ENCODE data around the gene FOXC2. TPM values are rescaled to one million over a fixed set of nuclear protein-coding genes. Genes with fewer than 3 reads are reported as not detected.

FOXC2 gene
- total and polyA plus RNA-seq, 2 experiments from 2014 or later, result 1.2 to 2.5 TPM

GRCh38 chr16:86580791-86581170, 14.2 kb downstream of the FOXC2 start:
- H3K27ac ChIP-seq, result peak overlapping the region; percentile 86
- peak overlapping the region; percentile 99 for H3K4me2 ChIP-seq (ENCODE audit: unreplicated experiment)
- no peaks in the 10 kb centered on the region for H4K20me1 ChIP-seq (ENCODE audit: insufficient read depth)
- peak overlapping the region; percentile 81 for H3K4me3 ChIP-seq
- no peaks in the 10 kb centered on the region for H3K27me3 ChIP-seq (replicated peaks; ENCODE audit: insufficient read depth)
- no peak for DNase-seq
- H3K9ac ChIP-seq, result peak overlapping the region; percentile 84
- no peak for TF ChIP-seq EZH2phosphoT487 (IDR thresholded peaks at IDR 0.05; ENCODE audit: insufficient read depth, low read depth)
- TF ChIP-seq EZH2 (IDR thresholded peaks at IDR 0.05; ENCODE audit: insufficient read depth, poor library complexity, severe bottlenecking), result no peak
- H3K79me2 ChIP-seq (ENCODE audit: insufficient read depth), result peaks cover 58% of the 10 kb centered on the region
- peaks cover 60% of the 10 kb centered on the region for H3K4me1 ChIP-seq (ENCODE audit: insufficient read depth)
- no peaks in the 10 kb centered on the region for H3K9me2 ChIP-seq (ENCODE audit: insufficient read depth)
- H3K9me3 ChIP-seq (ENCODE audit: low read depth), result no peaks in the 10 kb centered on the region
- no peaks in the 10 kb centered on the region for H3K36me3 ChIP-seq (ENCODE audit: low read depth)
- no peak overlapping the region for H2AFZ ChIP-seq
- 57 to 66% methylated on average over 9 of the region's 9 CpGs for whole genome bisulfite sequencing, 2 experiments (ENCODE audit: low coverage in 1 of 2, low lambda C conversion rate in 2 of 2, missing lambda C conversion rate in 2 of 2)
- in situ Hi-C loops (cut with MboI), result loop anchor here (10.0 kb wide), 1 partner anchor 174 kb away; no protein-coding TSS in a partner anchor
- peaks cover 36% of the 10 kb centered on the region for H3F3A ChIP-seq (ENCODE audit: insufficient read depth)

GRCh38 chr16:86581458-86581857, 14.8 kb downstream of the FOXC2 start:
- peaks cover 41% of the 10 kb centered on the region for H3F3A ChIP-seq (ENCODE audit: insufficient read depth)
- peak overlapping the region; percentile 86 for H3K27ac ChIP-seq
- no peak for TF ChIP-seq EZH2phosphoT487 (IDR thresholded peaks at IDR 0.05; ENCODE audit: insufficient read depth, low read depth)
- no peak for TF ChIP-seq EZH2 (IDR thresholded peaks at IDR 0.05; ENCODE audit: insufficient read depth, poor library complexity, severe bottlenecking)
- DNase-seq, result peak; percentile 59
- no peaks in the 10 kb centered on the region for H3K9me3 ChIP-seq (ENCODE audit: low read depth)
- no peaks in the 10 kb centered on the region for H3K9me2 ChIP-seq (ENCODE audit: insufficient read depth)
- H2AFZ ChIP-seq, result peak overlapping the region; percentile 19; the same call in 1 of the 2 replicates
- in situ Hi-C loops (cut with MboI), result loop anchor here (10.0 kb wide), 1 partner anchor 173 kb away; no protein-coding TSS in a partner anchor
- peaks cover 58% of the 10 kb centered on the region for H3K79me2 ChIP-seq (ENCODE audit: insufficient read depth)
- H3K4me2 ChIP-seq (ENCODE audit: unreplicated experiment), result peak overlapping the region; percentile 99
- no peaks in the 10 kb centered on the region for H4K20me1 ChIP-seq (ENCODE audit: insufficient read depth)
- H3K9ac ChIP-seq, result peak overlapping the region; percentile 84
- H3K4me1 ChIP-seq (ENCODE audit: insufficient read depth), result peaks cover 66% of the 10 kb centered on the region
- H3K27me3 ChIP-seq (replicated peaks; ENCODE audit: insufficient read depth), result no peaks in the 10 kb centered on the region
- WGBS, 2 experiments (ENCODE audit: low coverage in 1 of 2, low lambda C conversion rate in 2 of 2, missing lambda C conversion rate in 2 of 2), result 45 to 46% methylated on average over 4 of the region's 4 CpGs
- H3K4me3 ChIP-seq, result peak overlapping the region; percentile 81
- no peaks in the 10 kb centered on the region for H3K36me3 ChIP-seq (ENCODE audit: low read depth)

GRCh38 chr16:86584071-86584685, 17.5 kb downstream of the FOXC2 start:
- Histone ChIP-seq H2AFZ (no peak overlapping the region), H3K4me1 (ENCODE audit: insufficient read depth) (peaks cover 62% of the 10 kb centered on the region), H3K27ac (peak overlapping the region; percentile 97; the same call in 1 of the 2 replicates), H3K36me3 (ENCODE audit: low read depth) (no peaks in the 10 kb centered on the region), H3K9ac (no peak overlapping the region), H3K27me3 (replicated peaks; ENCODE audit: insufficient read depth) (no peaks in the 10 kb centered on the region), H3K9me2 (ENCODE audit: insufficient read depth) (0 out of 2 replicates have a peak, but pooled peaks cover 13% of the 10 kb centered on the region), H3K4me3 (no peak overlapping the region), H3K9me3 (ENCODE audit: low read depth) (no peaks in the 10 kb centered on the region), H3K4me2 (ENCODE audit: unreplicated experiment) (no peak overlapping the region), H3K79me2 (ENCODE audit: insufficient read depth) (peaks cover 48% of the 10 kb centered on the region), H3F3A (ENCODE audit: insufficient read depth) (peaks cover 33% of the 10 kb centered on the region), H4K20me1 (ENCODE audit: insufficient read depth) (no peaks in the 10 kb centered on the region)
- TF ChIP-seq EZH2 (IDR thresholded peaks at IDR 0.05; ENCODE audit: insufficient read depth, poor library complexity, severe bottlenecking), result no peak
- in situ Hi-C loops (cut with MboI), result loop anchor here (10.0 kb wide), 1 partner anchor 171 kb away; no protein-coding TSS in a partner anchor
- DNase-seq, result no peak
- WGBS, 2 experiments (ENCODE audit: low coverage in 1 of 2, low lambda C conversion rate in 2 of 2, missing lambda C conversion rate in 2 of 2), result 62 to 64% methylated on average over 5 to 6 of the region's 6 CpGs

GRCh38 chr16:86584726-86585721, 18.4 kb downstream of the FOXC2 start:
- Histone ChIP-seq H3K9me3 (ENCODE audit: low read depth) (no peaks in the 10 kb centered on the region), H3K36me3 (ENCODE audit: low read depth) (no peaks in the 10 kb centered on the region), H3K27ac (peak overlapping the region; percentile 97), H3K9ac (peak overlapping the region; percentile 75), H3K4me1 (ENCODE audit: insufficient read depth) (peaks cover 68% of the 10 kb centered on the region), H3K9me2 (ENCODE audit: insufficient read depth) (0 out of 2 replicates have a peak, but pooled peaks cover 13% of the 10 kb centered on the region), H4K20me1 (ENCODE audit: insufficient read depth) (no peaks in the 10 kb centered on the region), H3K4me3 (no peak overlapping the region), H3F3A (ENCODE audit: insufficient read depth) (peaks cover 42% of the 10 kb centered on the region), H3K4me2 (ENCODE audit: unreplicated experiment) (peak overlapping the region; percentile 63), H2AFZ (no peak overlapping the region), H3K79me2 (ENCODE audit: insufficient read depth) (peaks cover 39% of the 10 kb centered on the region), H3K27me3 (replicated peaks; ENCODE audit: insufficient read depth) (no peaks in the 10 kb centered on the region)
- TF ChIP-seq EZH2 (IDR thresholded peaks at IDR 0.05; ENCODE audit: insufficient read depth, poor library complexity, severe bottlenecking), result no peak
- TF ChIP-seq EZH2phosphoT487 (IDR thresholded peaks at IDR 0.05; ENCODE audit: insufficient read depth, low read depth), result no peak
- in situ Hi-C loops (cut with MboI), result loop anchor here (10.0 kb wide), 1 partner anchor 170 kb away; no protein-coding TSS in a partner anchor
- 52 to 59% methylated on average over 12 of the region's 12 CpGs for WGBS, 2 experiments (ENCODE audit: low coverage in 1 of 2, low lambda C conversion rate in 2 of 2, missing lambda C conversion rate in 2 of 2)
- peak; percentile 74 for DNase-seq

Data from GM23248 (cell line).